Measurements from ENCODE around the gene CCDC85C. TPM values are rescaled to one million over a fixed set of nuclear protein-coding genes. Genes with fewer than 3 reads are reported as not detected.

Gene CCDC85C
- total RNA-seq, 2 donors from 2014 or later, result 35.1 to 47.2 TPM

GRCh38 chr14:99527026-99527425 is 77.0 kb downstream of the CCDC85C start:
- H3K4me1 ChIP-seq (replicated peaks), result peaks cover 20% of the 10 kb centered on the region
- intact Hi-C loops (cut with DNase I), result no loop called here
- DNase-seq (ENCODE audit: low spot score), result no peak
- 85% methylated on average over 12 of the region's 12 CpGs for WGBS
- H3K36me3 ChIP-seq, result no peaks in the 10 kb centered on the region
- H3K27ac ChIP-seq, result no peak overlapping the region
- no peak overlapping the region for H3K4me3 ChIP-seq
- no peak for TF ChIP-seq POLR2AphosphoS5 (IDR thresholded peaks at IDR 0.05)
- no peak for TF ChIP-seq CTCF (IDR thresholded peaks at IDR 0.05)
- no peak for TF ChIP-seq POLR2A (IDR thresholded peaks at IDR 0.05)
- H3K9me3 ChIP-seq, result no peaks in the 10 kb centered on the region
- no peaks in the 10 kb centered on the region for H3K27me3 ChIP-seq (replicated peaks; ENCODE audit: insufficient read depth)

GRCh38 chr14:99525699-99526080 is 78.3 kb downstream of the CCDC85C start:
- Histone ChIP-seq H3K27ac (no peak overlapping the region), H3K4me1 (replicated peaks) (peaks cover 20% of the 10 kb centered on the region), H3K36me3 (no peaks in the 10 kb centered on the region), H3K4me3 (no peak overlapping the region), H3K27me3 (replicated peaks; ENCODE audit: insufficient read depth) (no peaks in the 10 kb centered on the region), H3K9me3 (no peaks in the 10 kb centered on the region)
- 82% methylated on average over 12 of the region's 12 CpGs for WGBS
- intact Hi-C loops (cut with DNase I), result no loop called here
- TF ChIP-seq CTCF (IDR thresholded peaks at IDR 0.05) (no peak), POLR2A (IDR thresholded peaks at IDR 0.05) (no peak), POLR2AphosphoS5 (IDR thresholded peaks at IDR 0.05) (no peak)
- DNase-seq (ENCODE audit: low spot score), result no peak

- peak; percentile 34 for DNase-seq (ENCODE audit: low spot score)
- intact Hi-C loops (cut with DNase I), result loop anchor here (5.0 kb wide), 1 partner anchor 37 kb away; no protein-coding TSS in a partner anchor
- peak overlapping the region; percentile 21 to 62 for H3K27ac ChIP-seq
Measured at GRCh38 chr14:99524804-99525698, 79.0 kb downstream of the CCDC85C start.

GRCh38 chr14:99524091-99524661 is 79.8 kb downstream of the CCDC85C start:
- H3K4me1 ChIP-seq (replicated peaks), result peaks cover 20% of the 10 kb centered on the region
- H3K27me3 ChIP-seq (replicated peaks; ENCODE audit: insufficient read depth), result no peaks in the 10 kb centered on the region
- WGBS, result 30% methylated on average over 16 of the region's 16 CpGs
- no peaks in the 10 kb centered on the region for H3K9me3 ChIP-seq
- H3K27ac ChIP-seq, result peak overlapping the region in 1 of 2 donors; percentile 62
- intact Hi-C loops (cut with DNase I), result loop anchor here (5.0 kb wide), 1 partner anchor 38 kb away; no protein-coding TSS in a partner anchor
- TF ChIP-seq CTCF (IDR thresholded peaks at IDR 0.05) (no peak), POLR2AphosphoS5 (IDR thresholded peaks at IDR 0.05) (no peak), POLR2A (IDR thresholded peaks at IDR 0.05) (no peak)
- no peak for DNase-seq (ENCODE audit: low spot score)
- no peaks in the 10 kb centered on the region for H3K36me3 ChIP-seq
- H3K4me3 ChIP-seq, result no peak overlapping the region

More at GRCh38 chr14:99524804-99525698, 79.0 kb downstream of the CCDC85C start:
- Histone ChIP-seq H3K9me3 (no peaks in the 10 kb centered on the region), H3K36me3 (no peaks in the 10 kb centered on the region), H3K4me1 (replicated peaks) (peaks cover 20% of the 10 kb centered on the region), H3K4me3 (no peak overlapping the region), H3K27me3 (replicated peaks; ENCODE audit: insufficient read depth) (no peaks in the 10 kb centered on the region)
- WGBS, result 66% methylated on average over 17 of the region's 17 CpGs
- TF ChIP-seq POLR2A (IDR thresholded peaks at IDR 0.05) (no peak), CTCF (IDR thresholded peaks at IDR 0.05) (peak in 1 of 4 experiments; percentile 38), POLR2AphosphoS5 (IDR thresholded peaks at IDR 0.05) (no peak)

Measured in prostate gland (tissue), 2 donors.